ENCODE results near the gene ENAH. TPM values are rescaled to one million over a fixed set of nuclear protein-coding genes. Genes with fewer than 3 reads are reported as not detected.

ENAH gene
- total RNA-seq, 1 experiment from 2014 or later, result 100 TPM

GRCh38 chr1:225462429-225462713, 190.6 kb downstream of the ENAH start:
- no peaks in the 10 kb centered on the region for H3K36me3 ChIP-seq (ENCODE audit: control insufficient read depth in 1 of 2, insufficient read depth in 2 of 2, low read length in 2 of 2)
- H3K4me2 ChIP-seq (ENCODE audit: low read length), result no peak overlapping the region
- no peak overlapping the region for H3K4me3 ChIP-seq (replicated peaks in 1 of 2; ENCODE audit: low read depth in 1 of 2, low read length in 2 of 2)
- no peak for ATAC-seq
- no peak overlapping the region for H3K27ac ChIP-seq (ENCODE audit: low read depth, low read length)
- H3K9me2 ChIP-seq (ENCODE audit: insufficient read depth), result no peaks in the 10 kb centered on the region
- no peaks in the 10 kb centered on the region for H3K9me3 ChIP-seq (ENCODE audit: control insufficient read depth in 1 of 2, insufficient read depth in 1 of 2, low read depth in 1 of 2, low read length in 2 of 2)
- H3K9ac ChIP-seq (ENCODE audit: low read length), result no peak overlapping the region
- no peak overlapping the region for H2AFZ ChIP-seq (ENCODE audit: low read depth, low read length, poor library complexity, severe bottlenecking)
- peaks cover 8 to 38% of the 10 kb centered on the region in 2 experiments; a peak in 3 of 4 replicates for H3K4me1 ChIP-seq (ENCODE audit: control insufficient read depth in 1 of 2, insufficient read depth in 2 of 2, low read length in 2 of 2)
- ChIA-PET RAD21 (ENCODE audit: low non-redundant PET in 1 of 2, low total read pairs in 2 of 2, uncharacterized antibody in 2 of 2, unreplicated experiment in 2 of 2) (no interaction called here), POLR2A (no interaction called here), CTCF (interaction anchor here (0.8 kb wide), 1 partner anchor 12 kb away, joined by 3 read pairs; no protein-coding TSS in a partner anchor)
- BruUV-seq (replicated peaks), result no TSS peak
- H3K79me2 ChIP-seq (ENCODE audit: insufficient read depth, low read length), result no peaks in the 10 kb centered on the region
- no peaks in the 10 kb centered on the region for H4K20me1 ChIP-seq (ENCODE audit: insufficient read depth)
- no peaks in the 10 kb centered on the region for H3K27me3 ChIP-seq (ENCODE audit: insufficient read depth, low read length)
- intact Hi-C loops (cut with micrococcal nuclease), result no loop called here
- no peak for TF ChIP-seq ZFX (IDR thresholded peaks at IDR 0.05)
- TF ChIP-seq ZBTB33 (IDR thresholded peaks at IDR 0.05; ENCODE audit: extremely low read depth, insufficient replicate concordance, low read length), result no peak
- no peak for TF ChIP-seq ELF1 (IDR thresholded peaks at IDR 0.05; ENCODE audit: borderline replicate concordance, low read depth)
- TF ChIP-seq TCF7L2 (IDR thresholded peaks at IDR 0.05; ENCODE audit: borderline replicate concordance, extremely low read depth, insufficient read depth, insufficient read length), result no peak
- TF ChIP-seq ATF3 (IDR thresholded peaks at IDR 0.05), result no peak
- TF ChIP-seq FOSL1 (IDR thresholded peaks at IDR 0.05; ENCODE audit: low read depth), result no peak
- no peak for DNase-seq (ENCODE audit: low read depth, low spot score)
